Muscle layer of duodenum (tissue), 2 donors: ENCODE measurements around the gene CLNS1A.

Experiments
- H3K27ac ChIP-seq: one replicate; pipeline ENCODE4 v1.7.0; 2013; ENCODE audit warnings: mild to moderate bottlenecking, low read length
- H3K27me3 ChIP-seq: one replicate; pipeline ENCODE4 v1.7.0; 2013; ENCODE audit warnings: low read depth, mild to moderate bottlenecking, control low read depth, low read length
- H3K36me3 ChIP-seq, 2 donors: one replicate each; pipeline ENCODE4 v1.7.0; 2013; ENCODE audit warnings: low read length in 2 of 2, control low read depth in 1 of 2, mild to moderate bottlenecking in 1 of 2; ENCODE audit not compliant: insufficient read depth in 2 of 2, control insufficient read depth in 1 of 2
- H3K4me1 ChIP-seq, 2 donors: one replicate each; pipeline ENCODE4 v1.7.0; 2013; ENCODE audit warnings: low read length in 2 of 2, mild to moderate bottlenecking in 2 of 2, control low read depth in 1 of 2, moderate library complexity in 1 of 2; ENCODE audit not compliant: insufficient read depth in 2 of 2, control insufficient read depth in 1 of 2
- H3K4me3 ChIP-seq, 2 donors: one replicate each; pipeline ENCODE4 v1.7.0; 2013; ENCODE audit warnings: low read length in 2 of 2, low read depth in 1 of 2, mild to moderate bottlenecking in 1 of 2
- H3K9me3 ChIP-seq, 2 donors: one replicate each; pipeline ENCODE4 v1.7.0; 2013; ENCODE audit warnings: low read length in 2 of 2, control low read depth in 1 of 2, mild to moderate bottlenecking in 1 of 2; ENCODE audit not compliant: control insufficient read depth in 1 of 2
- donor health status: healthy.

The CLNS1A gene

DNA sequence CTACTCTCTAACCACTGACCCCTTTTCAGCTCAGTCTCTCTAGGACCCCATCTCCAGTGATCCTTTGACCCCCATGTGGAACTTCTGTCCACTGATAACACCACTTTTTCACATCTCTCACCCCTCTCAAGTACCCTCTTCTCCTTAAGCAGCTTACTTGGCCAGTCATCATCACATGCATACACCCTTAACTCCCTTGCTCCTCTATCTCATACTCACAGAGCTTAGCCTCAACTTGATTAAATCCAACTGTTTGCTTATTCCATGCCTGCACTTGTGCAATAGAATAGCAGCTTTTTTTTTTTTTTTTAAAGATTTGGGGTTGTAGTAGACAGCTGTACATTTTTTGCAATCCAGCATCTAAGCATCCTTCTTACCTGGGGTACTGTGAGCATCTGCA lies 25.7 kb downstream of the CLNS1A start:
- Histone ChIP-seq H3K27ac (no peak overlapping the region), H3K4me3 (no peak overlapping the region), H3K36me3 (peaks cover 38 to 47% of the 10 kb centered on the region in 2 donors), H3K27me3 (no peaks in the 10 kb centered on the region), H3K9me3 (no peaks in the 10 kb centered on the region), H3K4me1 (no peaks in the 10 kb centered on the region)

DNA sequence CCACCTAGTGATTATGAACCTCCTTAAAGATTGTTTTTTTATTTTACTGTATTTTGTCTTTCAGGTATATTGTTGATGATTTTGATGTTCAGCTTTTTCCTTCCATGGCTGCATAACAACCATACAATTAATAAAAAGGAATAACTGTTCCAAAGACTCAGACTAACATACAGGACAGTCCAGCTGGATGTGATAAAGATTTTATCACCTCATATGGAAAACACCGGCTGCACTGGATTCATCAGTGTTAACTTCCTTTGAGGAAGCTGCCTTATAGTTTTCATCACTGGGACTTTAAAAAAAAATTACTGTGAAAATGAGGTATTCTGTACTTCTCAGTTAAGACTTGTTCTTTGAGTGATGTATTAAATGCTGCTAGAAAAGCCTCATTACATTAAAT lies 28.4 kb downstream of the CLNS1A start:
- Histone ChIP-seq H3K4me1 (no peaks in the 10 kb centered on the region), H3K36me3 (peaks cover 28 to 32% of the 10 kb centered on the region in 2 donors), H3K27ac (no peak overlapping the region), H3K27me3 (no peaks in the 10 kb centered on the region), H3K9me3 (no peaks in the 10 kb centered on the region), H3K4me3 (no peak overlapping the region)

DNA sequence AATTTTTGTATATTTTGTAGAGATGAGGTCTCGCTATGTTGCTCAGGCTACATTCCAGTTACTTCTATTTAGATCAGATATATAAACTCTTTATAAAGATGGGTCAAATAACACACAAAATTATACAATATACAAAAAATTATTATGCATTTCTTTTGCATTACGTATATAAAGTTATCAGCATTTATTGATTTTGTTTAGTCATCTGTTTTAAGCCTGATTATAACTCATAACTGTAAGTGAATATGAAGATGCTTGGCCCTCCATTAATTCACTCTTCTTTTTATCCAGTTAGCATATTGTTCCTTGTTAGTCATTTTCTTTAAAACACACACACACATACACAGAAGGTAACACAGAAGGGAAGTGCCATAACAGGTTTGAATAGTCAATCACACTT lies 33.3 kb downstream of the CLNS1A start:
- Histone ChIP-seq H3K27ac (no peak overlapping the region), H3K4me1 (peaks cover 0 to 5% of the 10 kb centered on the region in 2 donors), H3K36me3 (peaks cover 8 to 20% of the 10 kb centered on the region in 2 donors), H3K9me3 (no peaks in the 10 kb centered on the region), H3K4me3 (no peak overlapping the region), H3K27me3 (no peaks in the 10 kb centered on the region)

DNA sequence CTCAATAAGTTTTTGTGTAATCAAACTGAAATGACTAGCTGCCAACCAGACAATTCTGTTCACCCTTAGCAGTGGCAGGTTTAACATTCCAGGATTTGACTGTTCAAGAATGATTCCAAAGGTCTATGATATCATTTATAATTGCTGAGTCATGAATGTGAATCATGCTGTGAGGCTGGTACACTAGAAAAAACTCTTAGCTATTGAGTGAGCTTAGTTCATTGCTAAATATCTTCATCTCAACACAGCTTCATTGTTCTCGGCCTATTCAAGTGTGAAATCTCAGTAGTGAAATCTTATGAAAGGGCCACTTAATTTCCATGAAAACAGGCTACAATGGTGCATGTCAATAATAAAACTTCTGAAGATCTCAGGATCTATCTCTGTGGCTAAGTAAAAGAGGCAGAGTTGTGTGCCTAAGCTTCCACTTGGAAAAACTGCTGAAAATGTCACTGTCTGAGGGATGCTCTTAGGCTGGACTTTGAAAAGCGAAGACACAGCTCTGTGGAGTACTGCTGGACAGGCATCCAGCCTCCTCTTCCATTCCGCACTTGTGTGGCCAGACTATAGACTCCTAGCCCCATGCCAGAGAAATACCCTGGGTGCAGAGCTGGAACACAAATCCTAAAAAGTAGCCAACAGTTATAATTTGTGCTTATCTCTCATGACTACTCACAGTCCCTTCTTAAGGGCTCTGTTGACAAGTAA lies 35.1 kb downstream of the CLNS1A start:
- Histone ChIP-seq H3K27me3 (no peaks in the 10 kb centered on the region), H3K4me1 (peaks cover 0 to 5% of the 10 kb centered on the region in 2 donors), H3K4me3 (no peak overlapping the region), H3K9me3 (no peaks in the 10 kb centered on the region), H3K36me3 (peaks cover 4 to 13% of the 10 kb centered on the region in 2 donors), H3K27ac (peak overlapping the region; percentile 64)

DNA sequence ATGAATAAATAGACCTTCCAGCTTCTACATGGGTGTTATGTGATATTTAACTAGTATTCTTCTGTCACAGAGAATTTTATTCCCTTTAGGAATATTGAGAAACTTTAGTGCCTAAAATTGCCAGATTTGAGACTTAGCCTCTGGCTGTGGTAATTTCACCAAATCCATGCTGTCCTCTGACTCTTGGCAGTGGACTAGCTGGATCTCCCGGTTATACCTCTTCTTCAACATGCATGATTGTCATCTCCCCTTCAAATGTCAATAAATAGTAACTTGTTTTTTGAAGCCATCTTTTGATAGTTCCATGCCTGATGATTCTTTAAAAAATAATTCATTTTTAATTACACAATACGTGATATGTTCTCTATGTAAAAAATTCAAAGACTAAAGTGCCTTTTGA lies 39.4 kb downstream of the CLNS1A start:
- Histone ChIP-seq H3K36me3 (peaks cover 0 to 12% of the 10 kb centered on the region in 2 donors), H3K4me1 (peaks cover 0 to 5% of the 10 kb centered on the region in 2 donors), H3K27ac (no peak overlapping the region), H3K9me3 (no peaks in the 10 kb centered on the region), H3K27me3 (no peaks in the 10 kb centered on the region), H3K4me3 (no peak overlapping the region)

DNA sequence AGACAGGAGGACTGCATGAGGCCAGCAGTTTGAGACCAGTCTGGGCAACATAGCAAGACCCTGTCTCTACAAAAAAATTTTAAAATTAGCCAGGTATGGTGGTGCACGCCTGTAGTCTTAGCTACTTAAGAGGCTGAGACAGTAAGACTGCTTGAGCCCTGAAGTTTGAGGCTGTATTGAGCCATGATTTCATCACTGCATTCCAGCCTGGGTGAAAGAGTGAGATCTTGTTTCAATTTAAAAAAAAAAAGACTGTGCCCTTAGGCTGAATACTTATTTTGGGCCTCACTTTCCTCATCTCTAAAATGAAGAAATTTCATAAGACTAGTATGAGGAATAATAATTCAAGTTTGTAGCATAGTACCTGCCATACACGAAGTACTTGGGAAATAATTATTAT lies 41.0 kb downstream of the CLNS1A start:
- Histone ChIP-seq H3K27ac (no peak overlapping the region), H3K4me1 (peaks cover 0 to under 1% of the 10 kb centered on the region in 2 donors), H3K9me3 (no peaks in the 10 kb centered on the region), H3K36me3 (peaks cover 0 to 4% of the 10 kb centered on the region in 2 donors), H3K4me3 (no peak overlapping the region), H3K27me3 (no peaks in the 10 kb centered on the region)

DNA sequence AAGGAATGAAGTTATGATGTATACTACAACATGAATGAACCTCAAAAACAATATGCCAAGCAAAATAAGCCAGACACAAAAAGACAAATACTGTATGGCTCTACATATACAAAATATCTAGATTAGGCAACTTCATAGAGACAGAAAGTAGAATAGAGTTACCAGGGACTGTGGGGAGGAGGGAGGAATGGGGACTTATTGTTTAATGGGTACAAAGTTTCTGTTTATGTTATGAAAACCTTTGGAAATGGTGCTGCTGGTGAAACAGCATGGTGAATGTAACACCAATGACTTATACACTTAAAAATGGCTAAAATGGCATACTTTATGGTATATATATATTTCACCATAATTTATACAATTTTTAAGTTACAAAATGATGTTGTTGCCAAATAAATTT lies 43.7 kb downstream of the CLNS1A start:
- no peaks in the 10 kb centered on the region for H3K27me3 ChIP-seq
- H3K36me3 ChIP-seq: peaks cover 0 to 4% of the 10 kb centered on the region in 2 donors
- H3K9me3 ChIP-seq: no peaks in the 10 kb centered on the region
- H3K4me3 ChIP-seq: peak overlapping the region in 1 of 2 donors; percentile 5
- peaks cover under 1 to 11% of the 10 kb centered on the region in 2 donors for H3K4me1 ChIP-seq
- no peak overlapping the region for H3K27ac ChIP-seq

DNA sequence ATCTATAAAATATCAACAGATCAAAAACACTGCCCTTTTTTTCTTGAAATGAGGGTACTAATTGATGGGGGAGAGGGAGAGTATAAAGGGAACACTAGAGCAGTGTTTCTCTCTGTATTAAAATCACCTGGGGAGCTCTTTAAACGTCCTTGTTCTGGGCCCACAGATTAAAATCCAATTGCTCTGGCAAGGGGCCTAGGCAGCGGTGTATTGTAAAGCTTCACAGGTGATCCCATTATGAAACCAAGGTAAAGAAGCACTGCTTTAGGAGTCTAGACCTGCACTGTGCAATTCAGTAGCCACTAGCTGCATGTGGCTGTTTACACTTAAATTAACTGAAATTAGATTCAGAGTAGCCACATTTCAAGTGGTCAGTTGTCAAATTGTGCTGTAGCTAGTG lies 44.9 kb downstream of the CLNS1A start:
- Histone ChIP-seq H3K4me1 (peaks cover 3 to 15% of the 10 kb centered on the region in 2 donors), H3K9me3 (no peaks in the 10 kb centered on the region), H3K27ac (no peak overlapping the region), H3K4me3 (no peak overlapping the region), H3K36me3 (peaks cover 0 to 4% of the 10 kb centered on the region in 2 donors), H3K27me3 (no peaks in the 10 kb centered on the region)

DNA sequence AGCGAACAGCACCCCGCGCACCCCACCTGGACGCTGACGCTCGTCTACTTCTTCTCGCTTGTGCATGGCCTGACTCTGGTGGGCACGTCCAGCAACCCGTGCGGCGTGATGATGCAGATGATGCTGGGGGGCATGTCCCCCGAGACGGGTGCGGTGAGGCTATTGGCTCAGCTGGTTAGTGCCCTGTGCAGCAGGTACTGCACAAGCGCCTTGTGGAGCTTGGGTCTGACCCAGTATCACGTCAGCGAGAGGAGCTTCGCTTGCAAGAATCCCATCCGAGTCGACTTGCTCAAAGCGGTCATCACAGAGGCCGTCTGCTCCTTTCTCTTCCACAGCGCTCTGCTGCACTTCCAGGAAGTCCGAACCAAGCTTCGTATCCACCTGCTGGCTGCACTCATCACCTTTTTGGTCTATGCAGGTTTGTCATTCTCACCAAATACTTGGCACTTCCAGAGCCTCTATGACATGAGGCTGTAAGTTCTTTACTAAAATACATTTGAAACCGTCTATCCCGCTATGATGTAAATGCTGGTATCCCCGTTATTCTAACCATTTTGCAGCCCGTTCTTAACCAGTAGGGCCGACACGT lies 47.3 kb downstream of the CLNS1A start:
- peaks cover 0 to 4% of the 10 kb centered on the region in 2 donors for H3K36me3 ChIP-seq
- H3K9me3 ChIP-seq: no peaks in the 10 kb centered on the region
- peak overlapping the region; percentile 86 to 89 for H3K4me3 ChIP-seq
- peaks cover 6 to 15% of the 10 kb centered on the region in 2 donors for H3K4me1 ChIP-seq
- peak overlapping the region; percentile 79 for H3K27ac ChIP-seq
- no peaks in the 10 kb centered on the region for H3K27me3 ChIP-seq

DNA sequence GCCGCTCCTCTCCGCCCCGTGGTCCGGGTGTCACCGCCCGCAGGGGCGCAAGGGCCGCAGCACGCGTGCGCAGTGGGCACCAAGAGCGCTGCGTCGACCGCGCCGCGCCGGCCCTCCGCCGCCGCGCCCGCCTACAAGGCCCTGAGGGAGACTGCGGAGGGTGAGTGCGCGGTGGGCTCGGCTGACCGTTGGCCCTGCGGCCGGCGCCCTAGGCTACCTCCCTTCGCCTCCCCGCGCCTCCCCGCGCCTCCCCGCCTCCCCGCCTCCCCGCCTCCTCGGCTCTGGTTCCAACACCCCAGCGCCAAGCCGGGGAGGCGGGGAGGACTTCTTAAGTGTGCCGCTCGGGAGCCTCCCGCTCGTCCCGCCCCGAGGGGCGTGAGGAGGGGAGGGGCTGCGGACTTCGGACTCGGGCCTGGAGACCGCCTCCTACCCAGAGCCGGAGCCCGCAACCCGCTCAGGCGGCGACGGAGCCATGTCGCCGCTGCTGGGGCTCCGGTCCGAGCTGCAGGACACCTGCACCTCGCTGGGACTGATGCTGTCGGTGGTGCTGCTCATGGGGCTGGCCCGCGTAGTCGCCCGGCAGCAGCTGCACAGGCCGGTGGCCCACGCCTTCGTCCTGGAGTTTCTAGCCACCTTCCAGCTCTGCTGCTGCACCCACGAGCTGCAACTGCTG lies 47.9 kb downstream of the CLNS1A start, which contains the start of gene AQP11:
TSS of gene AQP11 (plus strand) at position 433 of the 673 bp plus-strand sequence. CDS start at position 473, 40 bp downstream.
- Histone ChIP-seq H3K9me3 (no peaks in the 10 kb centered on the region), H3K36me3 (peaks cover 0 to 2% of the 10 kb centered on the region in 2 donors), H3K4me1 (peaks cover 6 to 15% of the 10 kb centered on the region in 2 donors), H3K4me3 (peak within 1 kb of the TSS; percentile 86 to 89), H3K27ac (peak within 1 kb of the TSS; percentile 79), H3K27me3 (no peaks in the 10 kb centered on the region)

DNA sequence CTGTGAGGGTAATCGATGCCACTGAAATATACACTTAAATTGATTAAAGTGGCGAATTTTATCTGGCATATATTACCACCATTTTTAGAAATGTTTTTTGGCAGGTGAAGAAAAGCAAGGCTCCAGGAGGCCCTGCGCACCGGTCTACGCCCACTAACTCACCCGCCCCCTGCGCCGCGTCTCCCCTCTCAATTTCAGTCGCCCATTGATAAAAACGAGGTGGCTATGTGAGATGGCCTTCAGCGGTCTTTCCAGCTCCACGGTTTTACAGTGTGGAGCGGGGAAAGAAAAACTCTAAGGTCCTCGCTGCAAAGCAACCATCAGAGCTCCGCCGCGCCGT lies 48.4 kb downstream of the CLNS1A start:
- no peak overlapping the region for H3K27ac ChIP-seq
- peak overlapping the region; percentile 86 to 89 for H3K4me3 ChIP-seq
- H3K36me3 ChIP-seq: no peaks in the 10 kb centered on the region
- no peaks in the 10 kb centered on the region for H3K9me3 ChIP-seq
- H3K4me1 ChIP-seq: peaks cover 6 to 15% of the 10 kb centered on the region in 2 donors
- H3K27me3 ChIP-seq: no peaks in the 10 kb centered on the region
